CD4-positive, alpha-beta memory T cell (primary cell): ENCODE results near the gene NCAPD2. TPM values are rescaled to one million over a fixed set of nuclear protein-coding genes. Genes with fewer than 3 reads are reported as not detected.

Experiments used
- CTCF ChIA-PET: fragments of 350-600 bp; sonication (Branson Sonifier 250); formaldehyde crosslinking; loops from one replicate; lab custom pipeline; 2021; ENCODE audit warnings: inconsistent platforms; ENCODE audit not compliant: partially characterized antibody; lab: Charles Lee
- POLR2A ChIA-PET: fragments of 350-600 bp; sonication (Branson Sonifier 250); formaldehyde crosslinking; loops from one replicate; lab custom pipeline; 2021; ENCODE audit not compliant: partially characterized antibody; lab: Charles Lee
- DNase-seq, 5 donors: peaks; one replicate each; pipeline versions ENCODE4 v3.0.0 to v3.0.0-alpha.2; 2020 to 2022; ENCODE audit warnings: mixed read lengths in 1 of 5
- H3K27ac ChIP-seq: one replicate; pipeline ENCODE4 v1.7.0; 2013; ENCODE audit warnings: low read depth, low read length
- H3K27me3 ChIP-seq: 2 replicates; pipeline ENCODE4 v1.7.0; 2013; ENCODE audit warnings: mild to moderate bottlenecking, low read length, moderate library complexity; ENCODE audit not compliant: insufficient read depth
- H3K36me3 ChIP-seq: 2 replicates; pipeline ENCODE4 v1.7.0; 2013; ENCODE audit warnings: mild to moderate bottlenecking, low read length, moderate library complexity; ENCODE audit not compliant: insufficient read depth
- H3K4me1 ChIP-seq: 2 replicates; pipeline ENCODE4 v1.7.0; 2013; ENCODE audit warnings: mild to moderate bottlenecking, low read length, moderate library complexity; ENCODE audit not compliant: insufficient read depth
- H3K4me3 ChIP-seq, 2 donors: one replicate each; pipeline ENCODE4 v1.7.0; 2013; ENCODE audit warnings: low read length in 2 of 2, mild to moderate bottlenecking in 1 of 2
- H3K9me3 ChIP-seq, 2 donors: one replicate each; pipeline ENCODE4 v1.7.0; 2013; ENCODE audit warnings: low read length in 2 of 2, control low read depth in 1 of 2; ENCODE audit not compliant: control insufficient read depth in 1 of 2
- H3K27ac Mint-ChIP-seq, 7 donors: one replicate each; pipeline ENCODE4 v1.8.0; 2020 to 2021; ENCODE audit warnings: mixed read lengths in 7 of 7, mild to moderate bottlenecking in 6 of 7, inconsistent platforms in 3 of 7, moderate library complexity in 3 of 7
- H3K27me3 Mint-ChIP-seq, 2 donors: one replicate each; pipeline ENCODE4 v1.8.0; 2020 to 2021; ENCODE audit warnings: mixed read lengths in 2 of 2
- H3K36me3 Mint-ChIP-seq, 2 donors: one replicate each; pipeline ENCODE4 v1.8.0; 2020 to 2021; ENCODE audit warnings: mixed read lengths in 2 of 2, inconsistent platforms in 1 of 2, mild to moderate bottlenecking in 1 of 2
- H3K4me1 Mint-ChIP-seq, 4 donors: one replicate each; pipeline ENCODE4 v1.8.0; 2020 to 2021; ENCODE audit warnings: mixed read lengths in 4 of 4, mild to moderate bottlenecking in 1 of 4
- H3K4me3 Mint-ChIP-seq, 8 donors: one replicate each; pipeline ENCODE4 v1.8.0; 2020 to 2021; ENCODE audit warnings: mixed read lengths in 8 of 8, mild to moderate bottlenecking in 7 of 8, moderate library complexity in 6 of 8, inconsistent platforms in 3 of 8
- H3K9me3 Mint-ChIP-seq, 8 donors: one replicate each; pipeline ENCODE4 v1.8.0; 2020 to 2021; ENCODE audit warnings: mixed read lengths in 8 of 8, mild to moderate bottlenecking in 5 of 8, inconsistent platforms in 3 of 8, moderate library complexity in 1 of 8
- intact Hi-C: fragments of 100-400 bp; cut with micrococcal nuclease; formaldehyde crosslinking; loops from one replicate; pipeline ENCODE4 v1.15.1; 2023
- polyA plus RNA-seq, 2 donors: library from polyadenylated mRNA; unstranded; fragments of 300-500 nt; fragmentation: Illumina TruSeq; gene quantifications; one replicate each; pipeline ENCODE4 v1.2.3, GENCODE V29; 2021
- total RNA-seq, 2 experiments: library from RNA; stranded (reverse); gene quantifications; one replicate each; pipeline ENCODE4 v1.2.3, GENCODE V29; 2021

The NCAPD2 gene
- total and polyA plus RNA-seq, 4 experiments from 2014 or later, result 15.7 to 39.8 (median 33.6) TPM

GRCh38 chr12:6539707-6540134 lies 45.8 kb downstream of the NCAPD2 start:
- no peaks in the 10 kb centered on the region for H3K9me3 ChIP-seq
- no peaks in the 10 kb centered on the region for H3K9me3 Mint-ChIP-seq
- no peaks in the 10 kb centered on the region for H3K27me3 Mint-ChIP-seq
- peak overlapping the region in 4 of 8 donors; percentile 20 to 87 (median 62) for H3K4me3 Mint-ChIP-seq
- peaks cover 71% of the 10 kb centered on the region for H3K4me1 ChIP-seq
- ChIA-PET CTCF (interaction anchor here (0.6 to 8.0 kb wide), 14 partner anchors 13 to 217 kb away, joined by 3 to 162 read pairs (median 17); partner anchors contain the start of gene VAMP1), POLR2A (interaction anchor here (0.7 to 10.5 kb wide), 14 partner anchors 9 to 216 kb away, joined by 3 to 237 read pairs (median 6); partner anchors contain the start of genes MRPL51, NCAPD2, TAPBPL and VAMP1)
- H3K4me3 ChIP-seq, result no peak overlapping the region
- peaks cover 31 to 63% (median 54%) of the 10 kb centered on the region in 4 donors for H3K4me1 Mint-ChIP-seq
- peak overlapping the region; percentile 37 for H3K27ac ChIP-seq
- H3K27ac Mint-ChIP-seq, result peak overlapping the region; percentile 80 to 93 (median 89)
- H3K36me3 Mint-ChIP-seq, result peaks cover 26 to 59% of the 10 kb centered on the region in 2 donors
- intact Hi-C loops, result loop anchor here (1.0 kb wide), 1 partner anchor 216 kb away; no protein-coding TSS in a partner anchor
- no peaks in the 10 kb centered on the region for H3K27me3 ChIP-seq
- peaks cover 25% of the 10 kb centered on the region for H3K36me3 ChIP-seq
- no peak for DNase-seq

GRCh38 chr12:6540181-6540877 lies 46.4 kb downstream of the NCAPD2 start:
- Histone ChIP-seq H3K4me1 (peaks cover 70% of the 10 kb centered on the region), H3K4me3 (peak overlapping the region in 1 of 2 donors; percentile 22), H3K9me3 (no peaks in the 10 kb centered on the region), H3K27me3 (no peaks in the 10 kb centered on the region), H3K36me3 (peaks cover 25% of the 10 kb centered on the region), H3K27ac (peak overlapping the region; percentile 37)
- H3K4me3 Mint-ChIP-seq, result peak overlapping the region in 7 of 8 donors; percentile 43 to 87 (median 80)
- ChIA-PET POLR2A (interaction anchor here (0.7 to 10.5 kb wide), 15 partner anchors 9 to 351 kb away, joined by 3 to 237 read pairs (median 6); partner anchors contain the start of genes MRPL51, NCAPD2, TAPBPL and VAMP1), CTCF (interaction anchor here (1.2 to 8.0 kb wide), 10 partner anchors 12 to 217 kb away, joined by 3 to 162 read pairs (median 25); partner anchors contain the start of gene VAMP1)
- no peaks in the 10 kb centered on the region for H3K27me3 Mint-ChIP-seq
- H3K4me1 Mint-ChIP-seq, result peaks cover 31 to 61% (median 51%) of the 10 kb centered on the region in 4 donors
- H3K27ac Mint-ChIP-seq, result peak overlapping the region; percentile 80 to 93 (median 89)
- H3K9me3 Mint-ChIP-seq, result no peaks in the 10 kb centered on the region
- DNase-seq, result peak; percentile 30 to 63 (median 33)
- intact Hi-C loops, result no loop called here
- H3K36me3 Mint-ChIP-seq, result peaks cover 26 to 54% of the 10 kb centered on the region in 2 donors

GRCh38 chr12:6541371-6542165 lies 47.7 kb downstream of the NCAPD2 start:
- Histone ChIP-seq H3K27ac (no peak overlapping the region), H3K4me3 (no peak overlapping the region)

GRCh38 chr12:6542209-6543009 lies 48.5 kb downstream of the NCAPD2 start:
- H3K9me3 Mint-ChIP-seq, result no peaks in the 10 kb centered on the region
- H3K27ac ChIP-seq, result no peak overlapping the region
- peaks cover 34 to 53% of the 10 kb centered on the region in 2 donors for H3K36me3 Mint-ChIP-seq
- peak overlapping the region in 1 of 8 donors; percentile 18 for H3K4me3 Mint-ChIP-seq
- no peak overlapping the region for H3K4me3 ChIP-seq
- H3K27me3 ChIP-seq, result no peaks in the 10 kb centered on the region
- intact Hi-C loops, result no loop called here
- no peaks in the 10 kb centered on the region for H3K27me3 Mint-ChIP-seq
- no peaks in the 10 kb centered on the region for H3K9me3 ChIP-seq
- DNase-seq, result peak in 1 of 5 donors; percentile 13
- peak overlapping the region in 6 of 7 donors; percentile 34 to 89 (median 77) for H3K27ac Mint-ChIP-seq
- H3K36me3 ChIP-seq, result peaks cover 27% of the 10 kb centered on the region
- peaks cover 50% of the 10 kb centered on the region for H3K4me1 ChIP-seq
- H3K4me1 Mint-ChIP-seq, result peaks cover 23 to 40% (median 34%) of the 10 kb centered on the region in 4 donors
- CTCF ChIA-PET, result interaction anchor here (0.9 kb wide), 1 partner anchor 16 kb away, joined by 3 read pairs; no protein-coding TSS in a partner anchor
- POLR2A ChIA-PET, result interaction anchor here (1.1 to 1.3 kb wide), 2 partner anchors 8 to 91 kb away, joined by 3 to 4 read pairs; partner anchors contain the start of genes GAPDH and TAPBPL

More at GRCh38 chr12:6541371-6542165, 47.7 kb downstream of the NCAPD2 start:
- no peaks in the 10 kb centered on the region for H3K27me3 ChIP-seq
- Mint-ChIP-seq H3K36me3 (peaks cover 32 to 51% of the 10 kb centered on the region in 2 donors), H3K27ac (peak overlapping the region; percentile 34 to 89 (median 83)), H3K27me3 (no peaks in the 10 kb centered on the region), H3K4me3 (peak overlapping the region in 1 of 8 donors; percentile 18), H3K4me1 (peaks cover 28 to 49% (median 41%) of the 10 kb centered on the region in 4 donors), H3K9me3 (no peaks in the 10 kb centered on the region)
- H3K36me3 ChIP-seq, result peaks cover 28% of the 10 kb centered on the region
- CTCF ChIA-PET, result interaction anchor here (0.9 to 8.0 kb wide), 6 partner anchors 11 to 116 kb away, joined by 3 to 162 read pairs (median 86); partner anchors contain the start of gene VAMP1
- peaks cover 58% of the 10 kb centered on the region for H3K4me1 ChIP-seq
- no peaks in the 10 kb centered on the region for H3K9me3 ChIP-seq
- POLR2A ChIA-PET, result interaction anchor here (1.3 to 10.4 kb wide), 3 partner anchors 8 to 90 kb away, joined by 4 to 237 read pairs (median 78); partner anchors contain the start of genes GAPDH, TAPBPL and VAMP1
- intact Hi-C loops, result no loop called here
- no peak for DNase-seq

GRCh38 chr12:6546016-6546415 lies 52.1 kb downstream of the NCAPD2 start:
- Histone ChIP-seq H3K27ac (no peak overlapping the region), H3K4me3 (no peak overlapping the region), H3K27me3 (no peaks in the 10 kb centered on the region), H3K9me3 (no peaks in the 10 kb centered on the region), H3K36me3 (peaks cover 38% of the 10 kb centered on the region), H3K4me1 (peaks cover 14% of the 10 kb centered on the region)
- Mint-ChIP-seq H3K4me1 (peaks cover 8 to 18% (median 11%) of the 10 kb centered on the region in 4 donors), H3K27me3 (no peaks in the 10 kb centered on the region), H3K4me3 (no peak overlapping the region), H3K36me3 (peaks cover 24 to 49% of the 10 kb centered on the region in 2 donors), H3K9me3 (no peaks in the 10 kb centered on the region), H3K27ac (peak overlapping the region in 1 of 7 donors; percentile 7)
- ChIA-PET CTCF (interaction anchor here (0.9 to 1.9 kb wide), 3 partner anchors 8 to 122 kb away, joined by 4 to 5 read pairs (median 4); no protein-coding TSS in a partner anchor), POLR2A (interaction anchor here (1.2 to 1.4 kb wide), 3 partner anchors 8 to 10 kb away, joined by 3 to 4 read pairs (median 3); no protein-coding TSS in a partner anchor)
- intact Hi-C loops, result no loop called here
- no peak for DNase-seq

- H3K9me3 Mint-ChIP-seq, result no peaks in the 10 kb centered on the region
These were observed 53.7 kb downstream of the NCAPD2 start for GRCh38 chr12:6547566-6547965.

More at GRCh38 chr12:6547566-6547965, 53.7 kb downstream of the NCAPD2 start:
- Mint-ChIP-seq H3K4me3 (no peak overlapping the region), H3K27ac (no peak overlapping the region), H3K4me1 (peaks cover 10 to 21% (median 12%) of the 10 kb centered on the region in 4 donors), H3K27me3 (no peaks in the 10 kb centered on the region), H3K36me3 (peaks cover 29 to 58% of the 10 kb centered on the region in 2 donors)
- no peak overlapping the region for H3K27ac ChIP-seq
- H3K36me3 ChIP-seq, result peaks cover 50% of the 10 kb centered on the region
- H3K27me3 ChIP-seq, result no peaks in the 10 kb centered on the region
- no peak for DNase-seq
- H3K4me3 ChIP-seq, result no peak overlapping the region
- peaks cover 11% of the 10 kb centered on the region for H3K4me1 ChIP-seq
- no peaks in the 10 kb centered on the region for H3K9me3 ChIP-seq
- intact Hi-C loops, result no loop called here
- CTCF ChIA-PET, result interaction anchor here (1.0 to 1.9 kb wide), 4 partner anchors 10 to 227 kb away, joined by 3 to 5 read pairs (median 4); no protein-coding TSS in a partner anchor
- POLR2A ChIA-PET, result interaction anchor here (0.5 kb wide), 1 partner anchor 10 kb away, joined by 3 read pairs; no protein-coding TSS in a partner anchor
